Measurements from ENCODE around the gene RAB12. TPM values are rescaled to one million over a fixed set of nuclear protein-coding genes. Genes with fewer than 3 reads are reported as not detected.
A peak's percentile ranks its signal among the peaks of the same experiment; 100 is the strongest.

Gene RAB12
- total and polyA plus RNA-seq, 2 donors from 2014 or later, result 37.7 to 46.7 TPM

DNA sequence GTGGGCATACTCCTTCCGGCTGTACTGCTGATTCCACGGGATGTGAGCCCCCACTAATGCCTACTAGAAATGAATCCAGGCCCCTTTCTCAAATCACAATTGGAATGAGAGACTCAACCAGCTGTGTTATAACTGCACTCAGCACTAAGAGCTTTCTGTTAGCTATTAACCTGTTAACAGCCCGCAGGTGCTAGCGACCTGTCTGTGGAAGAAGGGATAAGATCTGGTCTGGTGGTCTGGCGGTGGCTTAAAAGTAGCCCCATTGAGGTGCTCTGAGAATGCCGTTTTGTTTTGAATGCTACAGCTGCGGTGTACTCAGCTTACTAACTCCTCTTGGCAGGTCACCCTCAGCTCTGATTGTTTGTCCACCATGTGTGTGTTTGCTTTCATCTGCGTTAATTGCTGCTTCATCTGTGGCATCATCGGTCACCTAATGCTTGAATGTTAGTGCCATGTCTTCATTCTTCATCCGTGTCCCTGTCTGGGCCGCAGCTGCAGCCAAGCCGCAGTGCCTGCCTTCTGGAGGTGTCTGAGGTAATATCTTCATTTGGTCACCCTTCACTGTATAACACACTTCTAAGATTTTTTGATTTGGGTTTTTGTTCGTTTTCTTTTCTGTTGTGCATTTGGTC lies 16.3 kb downstream of the RAB12 start:
- FAIRE-seq (no peak), DNase-seq (peak in 3 of 5 donors; percentile 24 to 60 (median 60))
- peaks cover 0 to 12% (median 8%) of the 10 kb centered on the region in 3 donors for H3K4me1 ChIP-seq (ENCODE audit: control insufficient read depth in 2 of 3, insufficient read depth in 2 of 3, low read depth in 1 of 3, low read length in 3 of 3)
- H3K27me3 ChIP-seq (ENCODE audit: control insufficient read depth, insufficient read depth, low read length), result no peaks in the 10 kb centered on the region
- TF ChIP-seq, protein P1, sequence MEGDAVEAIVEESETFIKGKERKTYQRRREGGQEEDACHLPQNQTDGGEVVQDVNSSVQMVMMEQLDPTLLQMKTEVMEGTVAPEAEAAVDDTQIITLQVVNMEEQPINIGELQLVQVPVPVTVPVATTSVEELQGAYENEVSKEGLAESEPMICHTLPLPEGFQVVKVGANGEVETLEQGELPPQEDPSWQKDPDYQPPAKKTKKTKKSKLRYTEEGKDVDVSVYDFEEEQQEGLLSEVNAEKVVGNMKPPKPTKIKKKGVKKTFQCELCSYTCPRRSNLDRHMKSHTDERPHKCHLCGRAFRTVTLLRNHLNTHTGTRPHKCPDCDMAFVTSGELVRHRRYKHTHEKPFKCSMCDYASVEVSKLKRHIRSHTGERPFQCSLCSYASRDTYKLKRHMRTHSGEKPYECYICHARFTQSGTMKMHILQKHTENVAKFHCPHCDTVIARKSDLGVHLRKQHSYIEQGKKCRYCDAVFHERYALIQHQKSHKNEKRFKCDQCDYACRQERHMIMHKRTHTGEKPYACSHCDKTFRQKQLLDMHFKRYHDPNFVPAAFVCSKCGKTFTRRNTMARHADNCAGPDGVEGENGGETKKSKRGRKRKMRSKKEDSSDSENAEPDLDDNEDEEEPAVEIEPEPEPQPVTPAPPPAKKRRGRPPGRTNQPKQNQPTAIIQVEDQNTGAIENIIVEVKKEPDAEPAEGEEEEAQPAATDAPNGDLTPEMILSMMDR (IDR thresholded peaks at IDR 0.05; ENCODE audit: borderline replicate concordance, extremely low read depth, insufficient read depth), result no peak
- H3K27ac ChIP-seq (ENCODE audit: low read depth in 2 of 2, low read length in 2 of 2), result no peak overlapping the region
- H3K4me3 ChIP-seq (ENCODE audit: low read length in 3 of 3), result no peak overlapping the region
- no peak overlapping the region for H3K9ac ChIP-seq (ENCODE audit: low read length in 3 of 3)
- H3K36me3 ChIP-seq (ENCODE audit: control insufficient read depth in 2 of 3, insufficient read depth in 3 of 3, low read length in 3 of 3), result peaks cover 0 to 3% (median 2%) of the 10 kb centered on the region in 3 donors
- no peaks in the 10 kb centered on the region for H3K9me3 ChIP-seq (ENCODE audit: control insufficient read depth in 2 of 3, insufficient read depth in 1 of 3, low read length in 3 of 3)
- intact Hi-C loops (cut with DNase I), result no loop called here

DNA sequence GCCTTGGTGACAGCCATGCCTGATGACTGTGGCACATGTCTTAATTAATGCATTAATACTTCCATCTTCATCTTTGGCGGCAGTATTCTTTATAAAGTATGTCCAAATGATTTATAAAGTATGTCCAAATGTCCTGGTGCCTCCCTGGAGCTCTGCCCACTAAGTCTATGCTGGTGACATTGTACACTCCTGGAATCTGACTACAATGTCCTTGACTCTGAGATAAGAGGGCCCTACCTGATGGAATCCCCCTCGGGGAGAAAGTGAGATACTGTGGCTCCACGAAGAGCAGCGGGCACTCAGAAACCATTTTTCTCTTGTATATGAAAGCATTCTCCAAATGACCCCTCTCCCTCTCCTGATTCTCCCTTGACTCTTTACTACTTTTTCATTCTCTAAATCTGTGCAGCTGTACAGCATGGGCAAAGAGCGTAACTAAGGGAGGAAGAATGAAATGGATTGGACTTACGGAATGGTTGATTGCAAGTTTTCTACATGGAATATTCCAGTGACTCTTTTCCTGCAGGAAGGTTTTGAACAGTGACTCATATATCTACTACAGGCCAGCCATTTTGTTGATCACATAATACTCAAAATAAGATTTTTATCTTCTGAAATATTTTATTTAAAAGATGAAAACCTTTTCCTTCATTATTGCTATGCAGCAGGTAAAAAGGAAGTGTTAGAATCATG lies 17.3 kb downstream of the RAB12 start:
- no peaks in the 10 kb centered on the region for H3K9me3 ChIP-seq (ENCODE audit: control insufficient read depth in 2 of 3, insufficient read depth in 1 of 3, low read length in 3 of 3)
- H3K4me1 ChIP-seq (ENCODE audit: control insufficient read depth in 2 of 3, insufficient read depth in 2 of 3, low read depth in 1 of 3, low read length in 3 of 3), result peaks cover 0 to 12% (median 8%) of the 10 kb centered on the region in 3 donors
- no peak overlapping the region for H3K9ac ChIP-seq (ENCODE audit: low read length in 3 of 3)
- H3K4me3 ChIP-seq (ENCODE audit: low read length in 3 of 3), result no peak overlapping the region
- H3K27me3 ChIP-seq (ENCODE audit: control insufficient read depth, insufficient read depth, low read length), result no peaks in the 10 kb centered on the region
- TF ChIP-seq, protein P1 (IDR thresholded peaks at IDR 0.05; ENCODE audit: borderline replicate concordance, extremely low read depth, insufficient read depth), result no peak
- FAIRE-seq (no peak), DNase-seq (no peak)
- H3K36me3 ChIP-seq (ENCODE audit: control insufficient read depth in 2 of 3, insufficient read depth in 3 of 3, low read length in 3 of 3), result peaks cover 0 to 8% (median 2%) of the 10 kb centered on the region in 3 donors
- intact Hi-C loops (cut with DNase I), result no loop called here
- no peak overlapping the region for H3K27ac ChIP-seq (ENCODE audit: low read depth in 2 of 2, low read length in 2 of 2)

DNA sequence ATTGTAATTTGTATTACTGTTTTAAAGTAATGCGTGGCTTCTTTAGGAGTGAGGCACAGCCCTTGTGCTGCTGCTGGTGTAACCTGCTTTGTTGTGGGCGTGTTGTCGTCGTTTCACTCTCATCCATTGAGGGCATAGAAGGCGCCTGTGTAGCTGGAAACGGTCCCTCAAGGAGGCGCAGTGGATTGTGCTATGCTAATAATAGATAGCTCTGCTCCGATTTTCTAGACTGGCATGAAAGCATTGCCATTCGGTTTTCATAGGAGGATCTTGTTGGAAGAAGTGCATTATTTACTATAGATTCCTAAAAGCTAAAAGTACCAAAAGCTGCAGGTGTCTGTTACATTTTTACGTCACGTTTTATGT lies 17.9 kb downstream of the RAB12 start:
- Histone ChIP-seq H3K36me3 (ENCODE audit: control insufficient read depth in 2 of 3, insufficient read depth in 3 of 3, low read length in 3 of 3) (peaks cover 0 to 8% (median 2%) of the 10 kb centered on the region in 3 donors), H3K9me3 (ENCODE audit: control insufficient read depth in 2 of 3, insufficient read depth in 1 of 3, low read length in 3 of 3) (no peaks in the 10 kb centered on the region), H3K4me1 (ENCODE audit: control insufficient read depth in 2 of 3, insufficient read depth in 2 of 3, low read depth in 1 of 3, low read length in 3 of 3) (peaks cover 0 to 12% (median 8%) of the 10 kb centered on the region in 3 donors), H3K27ac (ENCODE audit: low read depth in 2 of 2, low read length in 2 of 2) (no peak overlapping the region), H3K4me3 (ENCODE audit: low read length in 3 of 3) (no peak overlapping the region), H3K27me3 (ENCODE audit: control insufficient read depth, insufficient read depth, low read length) (no peaks in the 10 kb centered on the region), H3K9ac (ENCODE audit: low read length in 3 of 3) (no peak overlapping the region)
- FAIRE-seq (no peak), DNase-seq (no peak)
- TF ChIP-seq, protein P1 (IDR thresholded peaks at IDR 0.05; ENCODE audit: borderline replicate concordance, extremely low read depth, insufficient read depth), result no peak
- intact Hi-C loops (cut with DNase I), result no loop called here
